Omental fat pad (tissue), 4 donors: ENCODE data around the gene FAM236B. TPM values are rescaled to one million over a fixed set of nuclear protein-coding genes. Genes with fewer than 3 reads are reported as not detected.
"Not testable (repeated sequence)": the region's sequence is repeated elsewhere in the genome, so short reads cannot be mapped to it uniquely, and the experiment has no call there.

Experiments
- ATAC-seq: fragments of 150-250 bp; one replicate; pipeline ENCODE4 v1.9.1; 2016; ENCODE audit warnings: mild to moderate bottlenecking, moderate library complexity; ENCODE audit not compliant: low FRiP score
- DNase-seq: peaks from one replicate; pipeline ENCODE4 v3.0.0-alpha.2; 2019; ENCODE audit warnings: low spot score
- CTCF ChIP-seq, 3 donors: fragments of 450-650 bp; IDR thresholded peaks; one replicate each; pipeline ENCODE4 v1.5.1; 2016 to 2017; ENCODE audit warnings: antibody characterized with exemption in 3 of 3, mild to moderate bottlenecking in 3 of 3, moderate library complexity in 2 of 3
- total RNA-seq, 4 donors: library from RNA; depleted of rRNA; stranded (reverse); fragments of >200 nt; gene quantifications; one replicate each; pipeline ENCODE4 v1.1.0, GENCODE V29; 2016

FAM236B gene
- not detected for total RNA-seq

DNA sequence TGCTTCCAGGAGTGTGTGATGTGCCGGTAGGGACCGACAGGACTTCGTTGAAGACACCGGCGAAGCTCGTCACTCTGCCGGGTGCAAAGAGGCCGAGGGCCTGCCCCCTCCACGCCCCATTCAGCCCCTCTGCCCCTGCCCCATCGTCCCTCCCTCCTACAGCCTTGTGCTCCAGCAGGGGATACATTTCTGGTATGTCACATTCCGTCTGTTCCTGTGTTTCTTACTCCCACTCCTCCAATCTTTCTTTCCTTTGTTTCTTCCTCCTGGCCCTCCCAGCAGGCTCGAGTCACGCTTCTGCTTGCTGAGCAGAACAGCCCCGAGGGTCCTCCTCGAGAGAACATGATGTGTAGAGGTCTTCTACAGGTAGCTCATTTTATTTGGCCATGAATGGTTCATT is at the start of gene FAM236B:
Gene FAM236B (minus strand): TSS at position 101 of the 400 bp plus-strand sequence. CDS start 100 bp downstream, at position 1.
- not testable (repeated sequence) for ATAC-seq, DNase-seq

GRCh38 chrX:72830701-72831100 is 48.2 kb upstream of the FAM236B start:
- DNase-seq, ATAC-seq: not testable (repeated sequence)

DNA sequence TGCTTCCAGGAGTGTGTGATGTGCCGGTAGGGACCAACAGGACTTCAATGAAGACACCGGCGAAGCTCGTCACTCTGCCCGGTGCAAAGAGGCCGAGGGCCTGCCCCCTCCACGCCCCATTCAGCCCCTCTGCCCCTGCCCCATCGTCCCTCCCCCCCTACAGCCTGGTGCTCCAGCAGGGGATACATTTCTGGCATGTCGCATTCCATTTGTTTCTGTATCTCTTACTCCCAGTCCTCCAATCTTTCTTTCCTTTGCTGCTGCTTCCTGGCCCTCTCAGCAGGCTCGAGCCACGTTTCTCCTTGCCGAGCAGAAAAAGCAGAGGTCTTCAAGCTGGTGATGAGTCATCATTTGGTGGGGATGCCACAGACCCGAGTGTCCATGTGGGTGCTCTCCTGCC is 25.6 kb upstream of the FAM236B start, which contains the start of gene FAM236D:
Gene FAM236D (minus strand): TSS at position 101 of the 400 bp plus-strand sequence. CDS start 100 bp downstream, at position 1.
- not testable (repeated sequence) for ATAC-seq, DNase-seq

- ATAC-seq, DNase-seq: not testable (repeated sequence)
Observed at GRCh38 chrX:72790390-72790789, 7.9 kb upstream of the FAM236B start.

- ATAC-seq, DNase-seq: not testable (repeated sequence)
Observed at GRCh38 chrX:72788142-72788541, 5.7 kb upstream of the FAM236B start.

GRCh38 chrX:72783964-72784363 is 1.5 kb upstream of the FAM236B start:
- not testable (repeated sequence) for DNase-seq, ATAC-seq

GRCh38 chrX:72783365-72783936 is 991 bp upstream of the FAM236B start:
- not testable (repeated sequence) for DNase-seq
- peak; percentile 50 for ATAC-seq

- ATAC-seq, result not testable (repeated sequence)
Observed at GRCh38 chrX:72778146-72778545, 4.3 kb downstream of the FAM236B start.

GRCh38 chrX:72777467-72777790 is 5.0 kb downstream of the FAM236B start:
- DNase-seq, ATAC-seq: not testable (repeated sequence)

More at GRCh38 chrX:72778146-72778545, 4.3 kb downstream of the FAM236B start:
- not testable (repeated sequence) for DNase-seq

DNA sequence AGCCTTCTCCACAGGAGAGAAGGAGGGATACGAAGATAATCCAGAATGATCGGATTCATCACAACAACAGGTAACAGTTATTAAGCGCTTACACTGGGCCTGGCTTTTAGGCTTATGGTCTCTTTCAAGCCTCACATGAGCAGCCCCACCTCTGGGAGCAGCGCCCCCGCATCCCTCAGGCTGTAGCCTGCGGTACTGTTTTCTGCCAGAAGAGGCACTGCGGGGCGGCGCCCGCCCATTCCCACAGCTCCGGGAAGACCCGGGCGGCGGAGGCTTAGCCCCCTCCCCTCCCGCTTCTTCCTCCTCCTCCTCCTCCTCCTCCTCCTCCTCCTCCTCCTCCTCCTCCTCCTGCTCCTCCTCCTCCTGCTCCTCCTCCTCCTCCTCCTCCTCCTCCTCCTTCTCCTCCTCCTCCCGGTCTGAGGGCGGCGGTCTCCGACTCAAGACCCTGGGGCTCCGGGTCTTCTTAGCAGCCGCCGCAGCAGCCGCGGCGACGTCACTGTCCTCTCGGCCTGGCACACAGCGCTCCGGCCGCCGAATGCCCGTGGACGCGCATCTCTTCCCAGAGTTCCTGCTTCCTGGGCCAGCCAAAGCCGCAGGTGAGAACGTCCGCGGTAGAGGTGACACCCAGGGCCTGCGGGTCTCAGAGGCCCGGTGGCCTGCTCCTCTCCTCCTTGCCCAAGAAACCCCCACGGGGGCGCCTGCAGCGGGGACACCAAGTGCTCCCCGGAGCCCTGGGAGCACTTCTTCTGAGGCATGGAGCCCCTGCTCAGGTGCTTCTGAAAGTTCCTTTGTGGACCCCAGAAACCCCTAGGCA is 5.6 kb downstream of the FAM236B start, which contains the start of gene DMRTC1B:
Gene DMRTC1B (plus strand): TSS at position 238 of the 814 bp plus-strand sequence. CDS start 68,246 bp downstream, outside the sequence.
- peak; percentile 84 for ATAC-seq
- not testable (repeated sequence) for DNase-seq

DNA sequence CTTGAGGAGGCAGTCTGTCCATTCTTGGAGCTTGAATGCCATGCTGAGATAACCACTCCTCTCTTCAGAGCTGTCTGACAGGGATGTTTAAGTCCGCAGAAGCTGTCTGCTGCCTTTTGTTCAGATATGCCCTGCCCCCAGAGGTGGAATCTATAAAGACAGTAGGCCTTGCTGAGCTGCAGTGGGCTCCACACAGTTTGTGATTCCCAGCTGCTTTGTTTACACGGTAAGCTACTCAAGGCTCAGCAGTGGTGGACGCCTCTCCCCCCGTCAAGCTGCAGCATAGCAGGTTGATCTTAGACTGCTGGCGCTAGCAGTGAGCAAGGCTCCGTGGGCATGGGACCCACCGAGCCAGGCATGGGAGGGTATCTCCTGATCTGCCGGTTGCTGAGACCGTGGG is 22.0 kb downstream of the FAM236B start:
- ATAC-seq, DNase-seq: not testable (repeated sequence)

DNA sequence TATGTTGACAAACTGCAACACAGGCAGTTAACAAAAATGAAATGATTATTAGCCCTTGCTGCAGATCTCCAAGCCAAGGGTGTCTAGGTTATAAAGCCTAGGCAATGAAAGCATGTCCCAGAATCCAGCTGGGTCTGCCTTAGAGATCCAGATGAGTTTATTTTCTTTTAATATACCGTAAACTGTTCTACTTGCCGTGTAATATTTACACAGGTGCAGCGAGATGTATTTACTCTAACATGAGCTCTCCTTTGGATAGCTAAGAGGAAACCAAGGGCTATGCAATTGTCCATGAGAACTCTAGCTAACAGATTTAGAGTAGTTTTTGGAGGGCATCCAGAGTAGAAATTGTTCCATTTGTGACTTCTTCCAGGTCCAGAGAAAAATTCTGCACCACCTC is 33.9 kb downstream of the FAM236B start:
- ATAC-seq, DNase-seq: not testable (repeated sequence)

- ATAC-seq, DNase-seq: not testable (repeated sequence)
Observed at GRCh38 chrX:72745546-72745945, 36.9 kb downstream of the FAM236B start.

GRCh38 chrX:72735561-72735960 is 46.9 kb downstream of the FAM236B start:
- no peak for TF ChIP-seq CTCF (IDR thresholded peaks at IDR 0.05)
- ATAC-seq, result no peak
- no peak for DNase-seq

- DNase-seq, ATAC-seq: not testable (repeated sequence)
Observed at GRCh38 chrX:72733636-72734035, 48.8 kb downstream of the FAM236B start.
